ENCODE measurements around the gene PRSS56.

The PRSS56 gene

DNA sequence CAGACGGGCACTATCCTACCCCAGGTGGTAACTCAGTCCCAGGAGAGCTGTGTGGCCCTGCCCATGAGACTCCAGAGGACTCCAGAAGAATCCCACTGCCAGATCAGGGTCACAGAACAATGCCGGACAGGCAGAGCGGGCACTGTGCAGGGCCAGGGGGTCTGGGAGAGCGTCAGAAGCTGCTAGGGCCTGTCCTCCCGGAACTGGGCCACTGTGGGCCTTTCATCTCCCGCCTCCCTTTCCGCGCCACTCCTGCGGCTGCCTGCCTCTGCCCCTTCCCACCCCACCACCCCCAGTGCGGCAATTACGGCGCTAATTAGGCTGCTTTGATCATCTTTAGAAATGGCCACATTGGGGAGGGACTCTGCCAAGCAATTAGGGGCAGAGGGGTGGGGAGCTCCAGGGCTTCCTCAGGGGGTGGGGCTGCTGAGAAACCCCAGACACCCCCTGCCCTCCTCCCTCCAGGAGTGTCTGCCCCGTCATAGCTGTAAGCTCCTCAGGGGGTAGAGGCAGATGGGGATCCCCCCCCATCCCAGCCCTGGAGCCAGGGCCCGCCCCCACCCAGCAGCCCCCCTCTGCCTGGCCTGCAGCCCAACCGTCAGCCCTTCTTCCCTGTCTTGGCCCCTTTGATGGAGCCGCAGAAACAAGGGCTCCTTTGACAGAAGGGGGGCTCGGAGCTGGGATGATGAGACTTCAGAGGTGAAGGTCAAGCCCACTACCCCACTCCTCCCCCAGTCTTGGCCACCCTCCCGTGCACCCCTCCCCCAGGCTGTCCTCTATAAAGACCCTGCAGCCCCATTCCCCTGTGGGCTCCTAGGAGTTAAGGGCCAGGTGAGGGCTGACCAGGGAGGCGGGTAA lies at the start of gene PRSS56:
Gene PRSS56, plus strand, starts transcription at position 808 of the 858 bp plus-strand sequence. CDS start 211 bp downstream, outside the sequence.
- DNase-seq: no peak

- DNase-seq: no peak
Observed at GRCh38 chr2:232473467-232473890, 46.7 kb upstream of the PRSS56 start.

DNA sequence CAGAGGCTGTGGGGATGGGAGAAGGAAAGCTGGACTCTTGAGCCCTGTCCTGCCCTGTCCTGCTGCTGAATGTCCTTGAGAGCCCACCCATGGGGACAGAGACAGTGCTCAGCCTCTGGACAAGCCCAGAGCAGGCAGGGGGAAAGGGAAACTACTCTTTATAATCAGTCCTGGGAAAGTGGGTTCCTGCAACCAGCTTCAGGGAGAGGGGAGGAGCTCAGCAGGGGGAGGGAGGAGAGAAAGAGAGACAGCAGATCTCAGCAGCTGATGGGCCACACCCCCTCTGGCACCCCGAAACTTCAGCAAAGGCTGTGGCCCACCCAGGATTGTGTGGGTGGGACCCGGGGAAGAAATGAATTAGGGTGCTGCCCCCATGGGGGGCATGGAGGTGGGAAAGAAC lies 44.1 kb upstream of the PRSS56 start:
- DNase-seq: no peak

DNA sequence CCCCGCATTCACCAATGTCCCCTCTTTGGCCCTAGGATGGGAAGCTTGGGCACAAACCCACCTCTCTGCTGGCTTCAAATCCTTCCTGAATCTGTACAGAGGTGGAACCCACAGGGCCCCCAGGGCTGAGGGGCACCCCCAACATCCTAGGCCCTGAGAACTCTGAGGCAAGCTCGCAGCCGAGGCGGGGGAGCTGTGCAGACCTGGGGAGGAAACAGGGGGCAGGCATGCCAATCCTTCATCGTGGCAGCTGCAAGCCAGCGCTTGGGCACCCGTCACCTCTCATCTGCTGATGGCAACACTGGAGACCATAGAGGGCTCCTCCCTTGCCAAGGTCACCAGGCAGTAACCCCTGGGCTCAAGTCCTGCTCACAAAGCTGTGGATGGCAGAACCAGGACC lies 43.4 kb upstream of the PRSS56 start:
- DNase-seq: no peak

- DNase-seq: no peak
Observed at GRCh38 chr2:232477751-232478510, 42.3 kb upstream of the PRSS56 start.

- no peak for DNase-seq
Observed at GRCh38 chr2:232478571-232479340, 41.4 kb upstream of the PRSS56 start.

DNA sequence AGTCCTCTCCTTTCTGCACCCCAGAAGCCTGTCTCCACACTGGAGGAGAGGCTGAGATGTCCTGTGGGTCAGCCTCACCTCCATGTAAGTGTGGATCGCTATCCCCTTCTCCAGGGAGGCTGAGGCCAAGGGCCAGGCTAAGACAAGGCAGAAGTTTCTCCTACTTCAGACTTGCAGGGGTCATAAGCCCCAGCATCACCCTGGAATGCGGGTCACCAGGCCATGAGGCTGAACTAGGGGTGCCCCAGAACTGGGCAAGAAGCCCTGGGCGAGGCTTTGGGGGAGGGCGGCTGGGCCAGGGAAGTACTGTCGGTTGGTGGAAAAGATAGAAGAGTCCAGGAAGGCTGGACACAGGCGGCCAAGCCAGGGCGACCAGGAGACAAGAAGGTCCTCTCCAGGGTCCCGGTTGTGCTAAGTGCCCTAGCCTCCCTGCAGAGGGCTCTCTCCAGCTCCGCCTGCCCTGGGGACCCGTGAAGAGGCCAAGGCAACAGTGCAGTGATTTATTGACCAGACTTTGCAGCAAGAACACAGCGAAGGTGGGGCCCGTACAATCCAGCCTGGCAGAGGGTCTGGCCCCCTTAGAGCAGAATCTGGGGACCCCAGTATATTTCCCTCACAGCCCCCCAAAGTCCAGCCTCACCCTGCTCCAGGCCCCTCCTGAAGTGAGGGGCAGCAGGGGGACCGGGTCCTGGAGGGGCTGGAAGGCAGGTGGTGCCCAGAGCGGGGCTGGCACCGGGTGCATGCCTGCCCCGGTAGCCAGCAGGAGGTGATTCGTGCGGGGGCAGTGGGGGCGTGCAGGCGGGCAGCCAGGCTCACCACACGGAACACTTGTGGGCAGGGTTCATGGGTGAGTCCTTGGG lies 40.6 kb upstream of the PRSS56 start:
- DNase-seq: no peak

- no peak for DNase-seq
Observed at GRCh38 chr2:232480201-232481190, 39.7 kb upstream of the PRSS56 start.

- no peak for DNase-seq
Observed at GRCh38 chr2:232481322-232482140, 38.7 kb upstream of the PRSS56 start.

DNA sequence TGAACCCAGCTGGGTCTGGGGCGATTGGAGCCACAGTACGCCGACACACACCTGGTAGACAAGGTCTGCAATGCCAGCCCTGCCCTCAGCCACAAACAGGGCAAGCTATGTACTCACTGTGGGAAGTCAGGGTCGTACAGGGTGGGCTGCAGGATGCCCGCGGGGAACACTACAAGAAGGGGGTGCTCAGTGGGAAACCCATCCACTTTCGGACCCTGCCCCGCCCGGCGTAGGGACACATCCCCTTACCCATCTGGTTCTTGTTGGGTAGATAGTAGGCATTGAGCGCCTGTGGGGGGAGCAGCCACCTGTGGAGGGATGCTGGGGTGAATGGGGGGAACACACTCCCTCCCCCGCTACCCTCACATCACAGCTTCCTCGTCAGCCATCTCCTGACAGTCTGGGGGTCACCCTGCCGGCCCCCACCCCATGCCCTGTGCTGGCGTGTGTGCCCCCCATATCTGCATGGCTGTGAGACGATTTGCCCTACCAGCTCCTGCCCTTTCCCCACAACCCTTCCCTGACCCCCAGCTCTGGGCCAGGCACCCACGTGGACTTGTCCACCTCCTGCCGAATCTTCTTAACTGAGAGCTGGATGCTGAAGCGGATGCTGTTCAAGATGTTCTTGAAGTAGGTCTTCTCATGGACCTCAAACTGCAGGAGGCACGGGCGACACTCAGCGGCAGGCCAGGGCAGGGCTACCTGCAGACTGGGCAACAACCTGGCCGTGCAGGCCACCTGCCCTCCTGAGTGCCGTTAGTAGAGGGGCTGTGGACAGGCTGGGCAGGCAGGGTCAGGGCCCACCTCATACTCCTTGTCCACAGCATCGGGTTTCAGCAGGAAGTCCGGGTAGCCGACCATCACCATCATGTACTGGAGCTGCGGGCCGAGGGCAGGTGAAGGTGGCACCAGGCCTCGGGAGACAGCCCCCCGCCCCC lies 37.6 kb upstream of the PRSS56 start:
- DNase-seq: no peak

- DNase-seq: no peak
Observed at GRCh38 chr2:232483311-232483922, 36.8 kb upstream of the PRSS56 start.

DNA sequence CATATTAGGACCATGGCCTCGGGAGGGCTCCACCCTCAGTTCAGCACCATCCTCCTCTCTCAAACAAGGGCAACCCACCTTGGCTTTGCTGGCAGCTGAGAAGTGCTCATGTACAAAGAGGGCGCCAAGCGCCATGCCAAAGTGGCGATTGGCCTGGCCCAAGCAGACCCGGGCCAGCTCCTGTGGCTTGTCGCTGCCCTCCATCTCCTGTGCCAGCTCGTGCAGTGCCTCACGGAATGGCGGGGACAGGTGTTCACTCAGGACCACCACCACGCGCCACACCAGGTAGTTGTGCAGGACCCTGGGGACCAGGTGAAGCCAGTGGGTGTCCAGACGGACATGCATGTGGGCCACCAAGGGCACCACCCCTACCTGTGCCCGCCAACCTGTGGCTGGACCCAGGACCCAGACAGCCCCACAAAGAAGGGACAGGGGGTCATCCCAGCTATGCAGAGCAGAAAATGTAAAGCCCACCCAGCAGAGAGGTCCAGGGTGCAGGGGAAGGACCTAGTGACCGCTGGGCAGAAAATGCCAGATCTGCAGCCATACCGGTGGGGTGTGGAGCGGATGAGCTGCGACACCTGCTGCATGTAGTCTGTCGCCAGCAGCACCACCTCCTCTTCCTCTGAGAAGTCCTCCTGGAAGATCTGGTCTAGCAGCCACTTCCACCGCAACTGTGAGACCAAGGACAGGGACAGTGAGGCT lies 36.1 kb upstream of the PRSS56 start:
- no peak for DNase-seq

DNA sequence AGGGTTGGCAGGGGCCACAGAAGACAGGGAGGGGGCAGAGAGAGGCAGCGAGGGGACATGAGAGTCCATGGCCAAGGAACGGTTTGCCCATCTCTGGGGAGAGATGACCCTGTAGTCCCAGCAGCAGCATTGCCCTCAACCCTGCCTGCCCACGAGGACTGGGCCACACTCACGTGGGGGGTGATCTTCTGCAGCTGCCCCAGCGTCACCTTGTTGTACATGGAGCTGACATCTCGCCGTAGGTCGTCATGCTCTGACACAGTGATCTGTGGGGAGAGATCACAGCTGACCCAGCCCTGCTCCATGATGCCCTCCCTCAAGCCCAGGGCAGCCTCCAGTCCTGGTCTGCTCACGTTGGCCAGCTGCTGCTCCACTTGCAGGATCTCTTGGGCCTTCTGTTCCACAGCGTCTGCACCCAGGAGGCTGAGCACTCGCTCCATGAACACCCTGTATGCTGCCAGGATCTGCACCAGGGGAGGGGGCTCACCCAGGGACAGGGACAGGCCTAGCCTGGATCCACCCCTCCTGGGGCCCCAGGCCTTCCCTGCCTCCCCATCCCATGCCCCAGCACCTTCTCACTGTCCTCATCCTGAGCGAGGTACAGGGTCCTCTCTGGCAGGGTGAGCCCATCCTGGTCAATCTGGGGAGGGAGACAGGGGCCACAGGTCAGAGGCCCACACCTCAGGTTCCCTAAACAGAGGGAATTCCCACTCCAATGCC lies 35.4 kb upstream of the PRSS56 start:
- DNase-seq: no peak

DNA sequence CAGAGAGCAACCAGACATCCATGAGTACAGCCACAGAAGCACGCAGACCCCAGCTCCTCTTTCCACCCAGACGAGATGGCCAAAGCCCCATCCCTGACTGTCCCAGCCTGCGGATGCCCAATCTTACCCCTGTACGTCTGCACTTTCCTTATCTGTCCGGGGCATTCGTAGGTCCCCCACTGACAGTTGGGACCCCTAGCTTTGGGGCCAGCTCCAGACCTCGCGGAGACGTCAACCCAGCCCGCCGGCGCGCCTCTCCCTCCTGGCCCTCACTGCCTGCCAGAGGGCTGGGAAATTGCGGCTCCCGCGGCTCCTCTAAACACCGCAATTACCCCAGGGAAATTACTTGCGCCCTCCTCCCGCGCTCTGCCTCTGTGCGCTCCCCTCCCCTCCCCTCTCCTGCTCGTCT lies 34.8 kb upstream of the PRSS56 start:
- DNase-seq: no peak

GRCh38 chr2:232485757-232486557 lies 34.2 kb upstream of the PRSS56 start:
- no peak for DNase-seq
